NT2/D1 (cell line): Measurements from ENCODE around the gene PRICKLE2.

Source experiments
- DNase-seq: peaks from one replicate; pipeline ENCODE4 v3.0.0-alpha.2; 2011; ENCODE audit warnings: low read depth, low spot score
- H3K27me3 ChIP-seq: 2 replicates; pipeline ENCODE4 v1.6.0; 2011; ENCODE audit warnings: mild to moderate bottlenecking; ENCODE audit not compliant: insufficient read length, insufficient read depth
- H3K36me3 ChIP-seq: 2 replicates; pipeline ENCODE4 v1.6.1; 2011; ENCODE audit warnings: mild to moderate bottlenecking, low read length, mixed read lengths; ENCODE audit not compliant: insufficient read depth, insufficient read length
- H3K4me1 ChIP-seq: 2 replicates; pipeline ENCODE4 v1.5.1; 2011; ENCODE audit not compliant: insufficient read depth, insufficient read length
- H3K4me3 ChIP-seq: 2 replicates; pipeline ENCODE4 v1.5.1; 2011; ENCODE audit warnings: low read depth; ENCODE audit not compliant: insufficient read length
- H3K9ac ChIP-seq: 2 replicates; pipeline ENCODE4 v1.6.0; 2011; ENCODE audit warnings: low read depth; ENCODE audit not compliant: insufficient read length
- H3K9me3 ChIP-seq: 2 replicates; pipeline ENCODE4 v1.5.1; 2011; ENCODE audit warnings: mild to moderate bottlenecking, low read length; ENCODE audit not compliant: insufficient read depth
- SUZ12 ChIP-seq: IDR thresholded peaks from 2 replicates; pipeline ENCODE4 v1.6.1; 2011; ENCODE audit not compliant: insufficient read length, insufficient read depth; ENCODE audit errors: extremely low read depth
- YY1 ChIP-seq: IDR thresholded peaks from 2 replicates; pipeline ENCODE4 v1.6.1; 2011; ENCODE audit not compliant: insufficient read length, insufficient read depth
- ZNF274 ChIP-seq: IDR thresholded peaks from 2 replicates; pipeline ENCODE4 v1.6.1; 2011; ENCODE audit warnings: mild to moderate bottlenecking, low read depth, low read length

PRICKLE2 gene

DNA sequence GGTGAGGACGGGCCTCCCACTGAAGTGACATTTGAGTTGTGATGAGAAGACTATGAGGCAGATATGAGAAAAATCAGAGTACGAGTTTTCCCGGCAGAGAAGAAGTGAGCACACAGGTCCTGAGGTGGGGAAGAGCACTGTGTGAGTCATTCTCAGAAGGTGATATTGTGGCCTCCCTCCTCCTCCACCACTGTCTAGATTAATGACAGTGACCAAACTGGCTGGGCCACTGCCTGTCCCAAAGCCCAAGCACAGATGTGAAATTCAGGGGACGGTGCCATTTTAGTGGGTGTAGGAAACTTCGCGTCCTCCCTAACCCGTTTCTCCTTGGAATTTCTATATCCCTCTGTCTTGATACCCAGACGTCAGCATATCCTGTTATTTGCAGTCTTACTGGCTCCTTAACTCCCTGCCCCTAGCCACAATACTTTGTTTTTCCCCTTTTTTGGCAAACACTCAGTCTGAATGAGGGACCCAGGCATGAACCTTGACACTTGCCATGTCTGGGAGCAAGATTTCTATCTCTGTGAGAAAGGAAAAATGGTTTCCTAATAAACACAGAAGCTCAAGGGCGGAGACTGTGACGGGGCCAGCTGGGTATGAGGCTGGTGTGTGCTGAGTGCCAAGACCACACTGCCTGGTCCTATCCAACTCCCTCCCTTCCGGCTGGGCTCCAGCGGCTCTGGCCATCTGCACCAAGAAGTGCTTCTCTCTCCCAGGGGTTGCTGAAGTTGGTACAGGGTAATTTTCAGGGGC is 15.2 kb downstream of the PRICKLE2 start:
- TF ChIP-seq SUZ12, result no peak
- no peak for TF ChIP-seq ZNF274
- H3K27me3 ChIP-seq, result no peaks in the 10 kb centered on the region
- no peak overlapping the region for H3K9ac ChIP-seq
- H3K9me3 ChIP-seq, result no peaks in the 10 kb centered on the region
- H3K36me3 ChIP-seq, result peaks cover 7% of the 10 kb centered on the region
- no peak for DNase-seq
- no peak overlapping the region for H3K4me3 ChIP-seq
- H3K4me1 ChIP-seq, result peaks cover 3% of the 10 kb centered on the region

DNA sequence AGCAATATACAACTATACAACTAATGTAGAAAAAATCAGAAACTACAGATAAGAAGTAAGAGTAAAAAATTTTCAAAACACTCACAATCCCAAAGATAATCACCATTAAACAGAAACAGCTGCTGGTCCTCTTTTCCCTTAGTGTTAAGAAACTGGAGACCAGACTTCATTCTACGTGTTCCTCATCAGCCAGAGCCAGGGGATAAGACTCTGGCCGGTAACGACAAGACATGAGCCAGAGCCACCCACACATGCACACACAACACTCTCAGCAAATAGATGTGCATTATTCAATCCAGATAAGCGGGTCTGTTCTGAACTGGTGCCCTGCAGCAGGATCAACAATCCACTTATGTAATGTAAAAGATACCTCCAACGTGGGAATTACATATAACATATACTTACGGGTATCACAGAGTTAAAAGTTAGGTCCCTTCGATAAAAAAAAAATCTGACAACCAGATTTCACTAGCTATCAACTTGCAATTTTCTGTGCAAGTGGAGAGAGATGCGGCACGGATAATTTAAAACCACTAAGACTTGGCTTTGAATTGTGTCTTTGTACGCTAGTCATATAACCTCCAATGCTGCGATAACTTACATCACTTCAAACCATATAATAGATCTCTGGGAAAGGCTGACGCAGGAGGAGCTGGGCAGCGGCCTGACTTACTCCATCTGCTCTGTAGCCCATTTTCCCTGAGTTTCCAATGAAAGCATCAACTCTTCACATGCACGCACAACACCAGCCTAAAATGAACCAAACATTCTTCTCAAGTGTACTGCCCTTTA is 17.8 kb downstream of the PRICKLE2 start:
- H3K4me3 ChIP-seq, result no peak overlapping the region
- peaks cover 3% of the 10 kb centered on the region for H3K4me1 ChIP-seq
- TF ChIP-seq SUZ12 (no peak), ZNF274 (no peak), YY1 (no peak)

DNA sequence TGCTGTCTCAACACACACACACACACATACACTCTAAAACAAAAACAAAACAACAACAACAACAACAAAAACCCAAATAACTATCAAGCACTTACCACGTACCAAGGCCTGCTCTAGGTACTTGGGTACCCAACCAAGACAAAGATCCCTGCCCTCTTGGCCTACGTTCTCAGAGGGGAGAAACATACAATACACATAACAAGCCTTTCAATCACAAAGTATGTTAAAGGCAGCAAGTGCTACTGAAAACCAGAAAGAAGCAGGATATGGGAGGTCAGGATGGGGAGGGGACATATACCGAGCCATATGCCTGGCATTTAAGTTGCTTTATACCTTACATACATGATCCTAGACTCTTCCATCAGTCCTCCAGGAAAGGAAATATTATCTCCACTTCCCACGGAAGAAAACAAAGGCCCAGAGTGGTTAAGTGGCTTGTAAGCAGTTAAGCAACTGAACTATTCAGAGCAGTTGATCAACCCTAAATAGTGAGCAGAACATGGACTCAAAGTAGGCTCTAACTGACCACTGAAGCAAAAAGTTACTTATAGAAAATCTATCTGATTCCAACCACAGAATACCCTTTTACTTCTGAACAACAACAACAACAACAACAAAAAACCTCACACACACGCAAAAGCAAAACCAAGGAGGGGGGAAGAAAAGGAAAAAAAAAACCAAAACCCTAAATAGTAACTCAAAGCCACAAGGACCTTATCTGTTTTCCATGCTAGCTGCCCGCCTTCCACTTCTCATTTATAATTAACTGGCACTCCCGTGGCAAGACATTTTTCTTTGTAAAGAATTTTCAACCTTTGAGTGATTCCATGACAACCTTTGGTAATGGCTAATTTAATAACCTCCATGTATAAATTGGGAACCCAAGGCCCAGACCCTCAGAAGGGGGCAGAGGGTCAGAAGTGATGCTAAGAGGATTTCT is 21.0 kb downstream of the PRICKLE2 start:
- Histone ChIP-seq H3K4me3 (no peak overlapping the region), H3K27me3 (no peaks in the 10 kb centered on the region), H3K9ac (no peak overlapping the region), H3K9me3 (no peaks in the 10 kb centered on the region), H3K4me1 (peaks cover 3% of the 10 kb centered on the region), H3K36me3 (peaks cover 3% of the 10 kb centered on the region)
- DNase-seq, result no peak
- TF ChIP-seq ZNF274 (no peak), YY1 (no peak), SUZ12 (no peak)

More for the DNA sequence above, 17.8 kb downstream of the PRICKLE2 start:
- H3K36me3 ChIP-seq, result peaks cover 7% of the 10 kb centered on the region
- H3K27me3 ChIP-seq, result no peaks in the 10 kb centered on the region
- H3K9me3 ChIP-seq, result no peaks in the 10 kb centered on the region
- no peak overlapping the region for H3K9ac ChIP-seq
- DNase-seq, result no peak

DNA sequence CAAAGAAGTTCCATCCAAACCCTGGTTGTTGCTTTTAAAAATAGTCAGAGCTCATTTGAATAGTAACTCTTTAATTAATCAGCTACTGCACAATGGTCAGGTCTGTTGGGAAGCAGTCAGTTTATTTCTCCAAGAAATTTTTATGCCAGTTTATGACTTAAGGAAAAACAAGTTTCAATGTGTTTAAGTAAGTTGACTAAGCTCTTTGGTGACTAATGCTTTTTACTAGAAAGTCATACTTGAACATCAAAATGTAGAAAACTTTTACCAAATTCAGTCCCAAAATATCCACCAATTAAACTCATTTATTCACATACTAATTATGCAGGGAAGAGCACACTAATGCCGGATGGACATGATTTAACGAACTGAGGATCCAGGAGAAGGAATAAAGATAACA is 22.1 kb downstream of the PRICKLE2 start:
- peaks cover 3% of the 10 kb centered on the region for H3K4me1 ChIP-seq
- H3K9me3 ChIP-seq, result no peaks in the 10 kb centered on the region
- TF ChIP-seq YY1 (no peak), ZNF274 (no peak), SUZ12 (no peak)

DNA sequence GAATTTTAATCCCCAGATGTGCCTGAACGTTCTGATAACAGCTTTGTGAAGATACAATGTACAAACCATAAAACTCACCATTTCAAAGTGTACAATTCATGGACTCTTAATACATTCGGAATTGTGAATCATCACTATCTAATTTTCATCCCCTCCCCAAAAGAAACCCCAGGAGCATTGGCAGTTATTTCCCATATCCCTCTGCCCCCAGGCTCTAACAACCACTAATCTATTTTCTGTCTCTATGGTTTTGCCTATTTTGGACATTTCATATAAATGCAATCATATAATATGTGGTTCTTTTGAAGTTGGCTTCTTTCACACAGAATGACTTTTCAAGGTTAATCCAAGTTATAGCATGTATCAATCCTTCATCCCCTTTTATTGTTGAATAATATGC is 25.3 kb downstream of the PRICKLE2 start:
- Histone ChIP-seq H3K9me3 (peaks cover 5% of the 10 kb centered on the region; the same call in 1 of the 2 replicates), H3K4me1 (no peaks in the 10 kb centered on the region), H3K9ac (no peak overlapping the region), H3K27me3 (no peaks in the 10 kb centered on the region), H3K36me3 (peaks cover 10% of the 10 kb centered on the region), H3K4me3 (no peak overlapping the region)
- no peak for DNase-seq
- no peak for TF ChIP-seq SUZ12
- TF ChIP-seq YY1, result no peak
- TF ChIP-seq ZNF274, result no peak

More for the DNA sequence above, 22.1 kb downstream of the PRICKLE2 start:
- H3K9ac ChIP-seq, result no peak overlapping the region
- no peak overlapping the region for H3K4me3 ChIP-seq
- no peak for DNase-seq
- H3K36me3 ChIP-seq, result peaks cover 9% of the 10 kb centered on the region
- H3K27me3 ChIP-seq, result no peaks in the 10 kb centered on the region

DNA sequence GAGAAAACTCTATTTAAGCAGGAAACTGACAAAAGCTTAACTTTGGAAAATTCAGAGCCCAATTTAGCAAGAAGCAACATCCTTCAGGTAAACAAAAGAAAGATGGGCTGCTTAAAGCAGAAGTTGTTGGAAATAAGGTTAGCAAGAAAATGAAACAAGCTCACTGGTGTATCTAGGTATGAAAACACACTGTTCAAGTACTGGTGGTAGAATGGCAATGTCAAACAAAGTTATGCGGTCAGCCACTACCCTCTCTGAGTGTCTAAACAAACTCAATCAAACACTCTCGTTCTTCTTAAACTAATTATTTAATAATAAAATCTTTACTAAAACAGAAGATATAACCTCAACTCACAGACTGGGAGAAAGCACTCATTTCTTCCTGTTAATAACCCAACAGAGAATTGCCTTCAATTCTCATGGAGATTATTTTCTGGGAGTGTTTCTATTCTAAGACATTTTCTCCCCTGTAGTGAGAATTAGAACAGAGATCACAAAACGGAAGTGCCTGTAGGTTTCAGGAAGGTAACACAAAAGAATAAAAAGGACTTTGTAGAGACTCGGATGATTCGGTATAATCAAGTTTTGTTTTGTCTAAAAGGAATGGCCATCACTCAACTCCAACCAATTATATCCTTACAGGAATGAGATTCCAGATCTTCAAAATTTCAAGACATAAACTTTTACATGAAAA is 28.9 kb downstream of the PRICKLE2 start:
- H3K4me3 ChIP-seq, result no peak overlapping the region
- peaks cover 30% of the 10 kb centered on the region for H3K36me3 ChIP-seq
- no peak overlapping the region for H3K9ac ChIP-seq
- H3K4me1 ChIP-seq, result no peaks in the 10 kb centered on the region
- TF ChIP-seq ZNF274 (no peak), SUZ12 (no peak), YY1 (no peak)
- no peaks in the 10 kb centered on the region for H3K27me3 ChIP-seq
- no peak for DNase-seq
- H3K9me3 ChIP-seq, result peaks cover 21% of the 10 kb centered on the region
